H1 (cell line): ENCODE data around the gene MOV10L1.
"Not testable (repeated sequence)": the region's sequence is repeated elsewhere in the genome, so short reads cannot be mapped to it uniquely, and the experiment has no call there.

Source experiments
- CEBPB ChIP-seq: IDR thresholded peaks from 2 replicates; pipeline ENCODE4 v1.6.1; 2012; ENCODE audit warnings: low read depth, low read length
- EZH2 ChIP-seq: fragments of 200-600 bp; sonication (generic); IDR thresholded peaks from 2 replicates; pipeline ENCODE4 v1.7.1; 2012; ENCODE audit warnings: low read depth, mild to moderate bottlenecking, moderate library complexity, low read length, inconsistent platforms; ENCODE audit not compliant: severe bottlenecking
- NRF1 ChIP-seq: IDR thresholded peaks from 2 replicates; pipeline ENCODE4 v1.6.1; 2011; ENCODE audit warnings: mild to moderate bottlenecking, low read depth, low read length, improper control_type of control experiment
- POLR2AphosphoS5 ChIP-seq: IDR thresholded peaks from 2 replicates; pipeline ENCODE4 v1.6.1; 2011; ENCODE audit warnings: low read depth, low read length
- TF ChIP-seq, protein P1 (sequence below), 3 experiments: IDR thresholded peaks; 1 replicate in 2 of 3; 2 replicates in 1 of 3; pipeline versions ENCODE4 v1.5.1 to v1.6.1; 2011; ENCODE audit warnings: low read length in 3 of 3, mild to moderate bottlenecking in 3 of 3, inconsistent platforms in 2 of 3, low read depth in 1 of 3, moderate library complexity in 1 of 3; ENCODE audit not compliant: insufficient read depth in 1 of 3; ENCODE audit errors: control extremely low read depth in 1 of 3
- TF ChIP-seq, protein P2 (sequence below): IDR thresholded peaks from 2 replicates; pipeline ENCODE4 v1.6.1; 2012; ENCODE audit warnings: low read length, inconsistent platforms
- TF ChIP-seq, protein P3 (sequence below): IDR thresholded peaks from 2 replicates; pipeline ENCODE4 v1.6.1; 2011; ENCODE audit warnings: low read length, improper control_type of control experiment

DNA sequence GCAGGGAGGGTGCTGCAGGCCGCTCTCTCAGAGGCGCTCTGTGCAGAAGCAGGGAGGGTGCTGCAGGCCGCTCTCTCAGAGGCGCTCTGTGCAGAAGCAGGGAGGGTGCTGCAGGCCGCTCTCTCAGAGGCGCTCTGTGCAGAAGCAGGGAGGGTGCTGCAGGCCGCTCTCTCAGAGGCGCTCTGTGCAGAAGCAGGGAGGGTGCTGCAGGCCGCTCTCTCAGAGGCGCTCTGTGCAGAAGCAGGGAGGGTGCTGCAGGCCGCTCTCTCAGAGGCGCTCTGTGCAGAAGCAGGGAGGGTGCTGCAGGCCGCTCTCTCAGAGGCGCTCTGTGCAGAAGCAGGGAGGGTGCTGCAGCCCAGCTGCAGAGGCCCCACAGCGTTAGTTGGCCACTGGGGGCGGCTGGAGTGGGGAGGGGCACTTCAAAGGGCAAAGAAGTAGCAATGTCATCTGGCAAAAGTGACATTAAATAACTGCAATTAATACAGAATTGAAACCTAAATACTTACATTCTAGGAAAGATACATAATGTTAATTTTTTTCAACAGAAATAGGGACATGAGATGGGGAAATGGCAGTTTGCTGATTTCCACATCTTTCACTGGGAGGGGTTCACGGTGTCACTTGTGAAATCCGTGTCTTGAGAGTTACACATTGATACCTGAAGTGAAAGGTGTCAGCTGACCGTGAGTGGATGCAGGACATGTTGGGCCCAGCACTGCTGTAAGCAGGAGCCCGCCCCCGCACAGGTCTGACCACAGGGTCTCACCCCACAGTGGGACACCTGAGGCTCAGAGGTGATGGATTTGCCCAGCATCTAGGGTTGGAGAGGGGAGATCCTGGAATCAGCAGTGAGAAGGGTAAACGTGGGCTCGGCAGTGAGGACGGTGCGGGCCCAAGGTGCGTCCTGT is 57.7 kb downstream of the MOV10L1 start:
- TF ChIP-seq, protein P1, sequence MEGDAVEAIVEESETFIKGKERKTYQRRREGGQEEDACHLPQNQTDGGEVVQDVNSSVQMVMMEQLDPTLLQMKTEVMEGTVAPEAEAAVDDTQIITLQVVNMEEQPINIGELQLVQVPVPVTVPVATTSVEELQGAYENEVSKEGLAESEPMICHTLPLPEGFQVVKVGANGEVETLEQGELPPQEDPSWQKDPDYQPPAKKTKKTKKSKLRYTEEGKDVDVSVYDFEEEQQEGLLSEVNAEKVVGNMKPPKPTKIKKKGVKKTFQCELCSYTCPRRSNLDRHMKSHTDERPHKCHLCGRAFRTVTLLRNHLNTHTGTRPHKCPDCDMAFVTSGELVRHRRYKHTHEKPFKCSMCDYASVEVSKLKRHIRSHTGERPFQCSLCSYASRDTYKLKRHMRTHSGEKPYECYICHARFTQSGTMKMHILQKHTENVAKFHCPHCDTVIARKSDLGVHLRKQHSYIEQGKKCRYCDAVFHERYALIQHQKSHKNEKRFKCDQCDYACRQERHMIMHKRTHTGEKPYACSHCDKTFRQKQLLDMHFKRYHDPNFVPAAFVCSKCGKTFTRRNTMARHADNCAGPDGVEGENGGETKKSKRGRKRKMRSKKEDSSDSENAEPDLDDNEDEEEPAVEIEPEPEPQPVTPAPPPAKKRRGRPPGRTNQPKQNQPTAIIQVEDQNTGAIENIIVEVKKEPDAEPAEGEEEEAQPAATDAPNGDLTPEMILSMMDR (IDR thresholded peaks at IDR 0.05; ENCODE audit: control extremely low read depth in 1 of 3, insufficient read depth in 1 of 3, low read depth in 1 of 3, low read length in 3 of 3): not testable (repeated sequence)
- not testable (repeated sequence) for TF ChIP-seq POLR2AphosphoS5, CEBPB, EZH2, NRF1
- TF ChIP-seq, protein P2, sequence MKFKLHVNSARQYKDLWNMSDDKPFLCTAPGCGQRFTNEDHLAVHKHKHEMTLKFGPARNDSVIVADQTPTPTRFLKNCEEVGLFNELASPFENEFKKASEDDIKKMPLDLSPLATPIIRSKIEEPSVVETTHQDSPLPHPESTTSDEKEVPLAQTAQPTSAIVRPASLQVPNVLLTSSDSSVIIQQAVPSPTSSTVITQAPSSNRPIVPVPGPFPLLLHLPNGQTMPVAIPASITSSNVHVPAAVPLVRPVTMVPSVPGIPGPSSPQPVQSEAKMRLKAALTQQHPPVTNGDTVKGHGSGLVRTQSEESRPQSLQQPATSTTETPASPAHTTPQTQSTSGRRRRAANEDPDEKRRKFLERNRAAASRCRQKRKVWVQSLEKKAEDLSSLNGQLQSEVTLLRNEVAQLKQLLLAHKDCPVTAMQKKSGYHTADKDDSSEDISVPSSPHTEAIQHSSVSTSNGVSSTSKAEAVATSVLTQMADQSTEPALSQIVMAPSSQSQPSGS: not testable (repeated sequence)
- TF ChIP-seq, protein P3, sequence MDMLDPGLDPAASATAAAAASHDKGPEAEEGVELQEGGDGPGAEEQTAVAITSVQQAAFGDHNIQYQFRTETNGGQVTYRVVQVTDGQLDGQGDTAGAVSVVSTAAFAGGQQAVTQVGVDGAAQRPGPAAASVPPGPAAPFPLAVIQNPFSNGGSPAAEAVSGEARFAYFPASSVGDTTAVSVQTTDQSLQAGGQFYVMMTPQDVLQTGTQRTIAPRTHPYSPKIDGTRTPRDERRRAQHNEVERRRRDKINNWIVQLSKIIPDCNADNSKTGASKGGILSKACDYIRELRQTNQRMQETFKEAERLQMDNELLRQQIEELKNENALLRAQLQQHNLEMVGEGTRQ: not testable (repeated sequence)
